HEK293 (cell line): ENCODE data around the gene ERF.
A peak's percentile ranks its signal among the peaks of the same experiment; 100 is the strongest.

Experiments
- CTCF ChIA-PET: fragments of 350-600 bp; formaldehyde crosslinking; extraction: SDS; loops from one replicate; lab custom pipeline; 2021; ENCODE audit warnings: antibody characterized with exemption; lab: Yijun Ruan, JAX
- POLR2A ChIA-PET: fragments of 300-600 bp; formaldehyde crosslinking; extraction: SDS; loops from one replicate; lab custom pipeline; 2020; ENCODE audit warnings: antibody characterized with exemption, inconsistent platforms; lab: Yijun Ruan, JAX
- H3K27ac ChIP-seq: fragments of 200-500 bp; sonication (Bioruptor generic); 2 replicates; pipeline ENCODE4 v1.5.1; 2014; ENCODE audit warnings: low read depth, low read length, control low read depth, inconsistent platforms; ENCODE audit errors: extremely low read depth
- H3K36me3 ChIP-seq, 2 experiments: fragments of 200-500 bp in 1 of 2; sonication (Bioruptor generic) in 1 of 2; 1 replicate in 1 of 2; 2 replicates in 1 of 2; pipeline ENCODE4 v1.5.1; 2014 to 2017; ENCODE audit warnings: inconsistent platforms in 2 of 2, low read length in 2 of 2; ENCODE audit not compliant: control insufficient read depth in 2 of 2, insufficient read depth in 1 of 2
- H3K4me1 ChIP-seq: fragments of 200-500 bp; sonication (Bioruptor generic); 2 replicates; pipeline ENCODE4 v1.5.1; 2014; ENCODE audit warnings: mild to moderate bottlenecking, low read length, inconsistent platforms; ENCODE audit not compliant: control insufficient read depth, insufficient read depth
- H3K4me3 ChIP-seq: 2 replicates; pipeline ENCODE4 v1.5.1; 2011; ENCODE audit warnings: low read depth, mild to moderate bottlenecking, control low read depth, low read length, moderate library complexity
- H3K9me3 ChIP-seq: fragments of 200-500 bp; sonication (Bioruptor generic); 2 replicates; pipeline ENCODE4 v1.5.1; 2014; ENCODE audit warnings: low read depth, low read length, inconsistent platforms; ENCODE audit not compliant: control insufficient read depth, insufficient read depth
- CTCF ChIP-seq: fragments of 450-650 bp; formaldehyde crosslinking; IDR thresholded peaks from 2 replicates; pipeline ENCODE4 v1.5.1; 2016; ENCODE audit warnings: missing biosample characterization, missing genetic modification characterization
- FEZF1 ChIP-seq: fragments of 450-650 bp; formaldehyde crosslinking; IDR thresholded peaks from 2 replicates; pipeline ENCODE4 v1.5.1; 2016; ENCODE audit warnings: missing biosample characterization, missing genetic modification characterization
- KLF1 ChIP-seq: fragments of 450-650 bp; formaldehyde crosslinking; IDR thresholded peaks from 2 replicates; pipeline ENCODE4 v1.5.1; 2016; ENCODE audit warnings: missing biosample characterization, missing genetic modification characterization
- KLF8 ChIP-seq: fragments of 450-650 bp; formaldehyde crosslinking; IDR thresholded peaks from 2 replicates; pipeline ENCODE4 v1.5.1; 2016; ENCODE audit warnings: missing biosample characterization, missing genetic modification characterization
- MEIS1 ChIP-seq: sonication (generic); formaldehyde crosslinking; IDR thresholded peaks from 2 replicates; pipeline ENCODE4 v1.8.1; 2022; ENCODE audit warnings: missing genetic modification reagents, mild to moderate bottlenecking, borderline replicate concordance
- OSR2 ChIP-seq: fragments of 450-650 bp; formaldehyde crosslinking; IDR thresholded peaks from 2 replicates; pipeline ENCODE4 v1.5.1; 2016; ENCODE audit warnings: missing biosample characterization, missing genetic modification characterization
- REPIN1 ChIP-seq: fragments of 450-650 bp; formaldehyde crosslinking; IDR thresholded peaks from 2 replicates; pipeline ENCODE4 v1.5.1; 2017; ENCODE audit warnings: missing biosample characterization, missing genetic modification characterization, low read depth
- REST ChIP-seq: fragments of 450-650 bp; formaldehyde crosslinking; IDR thresholded peaks from 2 replicates; pipeline ENCODE4 v1.5.1; 2016; ENCODE audit warnings: missing biosample characterization, missing genetic modification characterization
- YY1 ChIP-seq: fragments of 450-650 bp; formaldehyde crosslinking; IDR thresholded peaks from 2 replicates; pipeline ENCODE4 v1.5.1; 2018; ENCODE audit warnings: missing biosample characterization, missing genetic modification characterization
- ZNF10 ChIP-seq: fragments of 450-650 bp; formaldehyde crosslinking; IDR thresholded peaks from 2 replicates; pipeline ENCODE4 v1.5.1; 2017; ENCODE audit warnings: missing biosample characterization, missing genetic modification characterization
- ZNF112 ChIP-seq: fragments of 450-650 bp; formaldehyde crosslinking; IDR thresholded peaks from 2 replicates; pipeline ENCODE4 v1.5.0; 2017; ENCODE audit warnings: missing biosample characterization, missing genetic modification characterization
- ZNF148 ChIP-seq: fragments of 450-650 bp; formaldehyde crosslinking; IDR thresholded peaks from 2 replicates; pipeline ENCODE4 v1.5.0; 2017; ENCODE audit warnings: missing biosample characterization, missing genetic modification characterization, borderline replicate concordance
- ZNF169 ChIP-seq: fragments of 450-650 bp; formaldehyde crosslinking; IDR thresholded peaks from 2 replicates; pipeline ENCODE4 v1.5.1; 2016; ENCODE audit warnings: missing biosample characterization, missing genetic modification characterization
- ZNF221 ChIP-seq: fragments of 450-650 bp; formaldehyde crosslinking; IDR thresholded peaks from 2 replicates; pipeline ENCODE4 v1.5.1; 2017; ENCODE audit warnings: missing biosample characterization, missing genetic modification characterization, borderline replicate concordance
- ZNF292 ChIP-seq: fragments of 450-650 bp; formaldehyde crosslinking; IDR thresholded peaks from 2 replicates; pipeline ENCODE4 v1.5.1; 2016; ENCODE audit warnings: low read depth, missing biosample characterization, missing genetic modification characterization, borderline replicate concordance
- ZNF302 ChIP-seq: fragments of 450-650 bp; formaldehyde crosslinking; IDR thresholded peaks from 2 replicates; pipeline ENCODE4 v1.5.1; 2016; ENCODE audit warnings: missing biosample characterization, missing genetic modification characterization, low read depth
- ZNF335 ChIP-seq: fragments of 450-650 bp; formaldehyde crosslinking; conservative IDR thresholded peaks from 2 replicates; pipeline ENCODE4 v1.5.1; 2016; ENCODE audit warnings: missing biosample characterization, missing genetic modification characterization
- ZNF350 ChIP-seq: fragments of 450-650 bp; formaldehyde crosslinking; IDR thresholded peaks from 2 replicates; pipeline ENCODE4 v1.5.0; 2017; ENCODE audit warnings: missing biosample characterization, mild to moderate bottlenecking, missing genetic modification characterization
- ZNF416 ChIP-seq: fragments of 450-650 bp; formaldehyde crosslinking; IDR thresholded peaks from 2 replicates; pipeline ENCODE4 v1.5.1; 2016; ENCODE audit warnings: missing biosample characterization, missing genetic modification characterization
- ZNF529 ChIP-seq: fragments of 450-650 bp; formaldehyde crosslinking; IDR thresholded peaks from 2 replicates; pipeline ENCODE4 v1.5.1; 2017; ENCODE audit warnings: missing genetic modification characterization, missing biosample characterization; ENCODE audit not compliant: insufficient replicate concordance
- ZNF624 ChIP-seq: fragments of 450-650 bp; formaldehyde crosslinking; IDR thresholded peaks from 2 replicates; pipeline ENCODE4 v1.5.1; 2017; ENCODE audit warnings: missing biosample characterization, missing genetic modification characterization
- ZSCAN4 ChIP-seq: fragments of 450-650 bp; formaldehyde crosslinking; IDR thresholded peaks from 2 replicates; pipeline ENCODE4 v1.5.1; 2017; ENCODE audit warnings: missing biosample characterization, missing genetic modification characterization
- ZSCAN5A ChIP-seq: fragments of 450-650 bp; formaldehyde crosslinking; IDR thresholded peaks from 2 replicates; pipeline ENCODE4 v1.5.1; 2016; ENCODE audit warnings: missing biosample characterization, missing genetic modification characterization
- ZXDB ChIP-seq: fragments of 450-650 bp; formaldehyde crosslinking; IDR thresholded peaks from 2 replicates; pipeline ENCODE4 v1.5.1; 2016; ENCODE audit warnings: missing biosample characterization, missing genetic modification characterization

Gene ERF

GRCh38 chr19:42284066-42284501, 29.2 kb upstream of the ERF start (continued):
- TF ChIP-seq REST (tag by site-specific recombination) = no peak
- TF ChIP-seq, all 188 proteins: peak for 4

- ChIA-PET POLR2A (interaction anchor here (1.0 to 12.3 kb wide), 3 partner anchors 19 to 55 kb away, joined by 3 to 242 read pairs (median 6); partner anchors contain the start of genes GSK3A, PAFAH1B3 and PRR19), CTCF (interaction anchor here (0.6 to 7.5 kb wide), 6 partner anchors 12 to 80 kb away, joined by 3 to 276 read pairs (median 3); partner anchors contain the start of gene GSK3A)
- H3K36me3 ChIP-seq = peaks cover 0 to 18% of the 10 kb centered on the region in 2 experiments; a peak in 1 of 3 replicates
- peaks cover 51% of the 10 kb centered on the region for H3K4me1 ChIP-seq
- peak overlapping the region; percentile 90 for H3K27ac ChIP-seq
- no peaks in the 10 kb centered on the region for H3K9me3 ChIP-seq
- peak overlapping the region; percentile 39 for H3K4me3 ChIP-seq
- TF ChIP-seq ZNF10 (tag by site-specific recombination) = peak; percentile 55; the same call in 1 of the 2 replicates
- TF ChIP-seq ZNF292 (tag by site-specific recombination) = no peak
- TF ChIP-seq ZNF624 (tag by site-specific recombination) = no peak
- TF ChIP-seq ZXDB (tag by site-specific recombination) = peak; percentile 61
- TF ChIP-seq ZSCAN4 (tag by site-specific recombination) = peak; percentile 49; the same call in 1 of the 2 replicates
- no peak for TF ChIP-seq ZNF529 (tag by site-specific recombination)
- peak; percentile 50 for TF ChIP-seq ZNF335
- no peak for TF ChIP-seq ZNF350
- no peak for TF ChIP-seq ZNF302 (tag by site-specific recombination)
- peak; percentile 99 for TF ChIP-seq KLF8 (tag by site-specific recombination)
- no peak for TF ChIP-seq YY1 (tag by site-specific recombination)
- TF ChIP-seq CTCF (tag by site-specific recombination) = peak; percentile 84
- no peak; the same call in none of the 2 replicates for TF ChIP-seq FEZF1
- peak; percentile 15; the same call in 1 of the 2 replicates for TF ChIP-seq OSR2 (tag by site-specific recombination)
- TF ChIP-seq ZSCAN5A (tag by site-specific recombination) = peak; percentile 78
- TF ChIP-seq ZNF169 = peak; percentile 92
- no peak for TF ChIP-seq MEIS1 (CRISPR knock-in tag)
- TF ChIP-seq ZNF148 (tag by site-specific recombination) = peak; percentile 74; the same call in 1 of the 2 replicates
- TF ChIP-seq ZNF221 (tag by site-specific recombination) = no peak
- TF ChIP-seq ZNF416 (tag by site-specific recombination) = peak; percentile 69; the same call in 1 of the 2 replicates
- no peak for TF ChIP-seq ZNF112
- TF ChIP-seq REPIN1 (tag by site-specific recombination) = peak; percentile 4; the same call in 1 of the 2 replicates
- TF ChIP-seq KLF1 (tag by site-specific recombination) = peak; percentile 94
Observed at GRCh38 chr19:42283188-42284065, 28.5 kb upstream of the ERF start.
